Cardiac muscle cell (in vitro differentiated cells and primary cell): Measurements from ENCODE around the gene UBE2C. TPM values are rescaled to one million over a fixed set of nuclear protein-coding genes. Genes with fewer than 3 reads are reported as not detected.
A peak's percentile ranks its signal among the peaks of the same experiment; 100 is the strongest.

Experiments used
- DNase-seq, 2 donors: peaks; one replicate each; pipeline versions ENCODE4 v3.0.0 to v3.0.0-alpha.2; 2010 to 2017; ENCODE audit warnings: low read depth in 1 of 2, low spot score in 1 of 2
- H3K27ac ChIP-seq: fragments of 200-600 bp; sonication (generic); 2 replicates; pipeline ENCODE4 v1.5.1; 2016
- H3K27me3 ChIP-seq: fragments of 200-600 bp; sonication (generic); 2 replicates; pipeline ENCODE4 v1.6.0; 2016; ENCODE audit warnings: control low read depth
- H3K36me3 ChIP-seq: fragments of 200-600 bp; sonication (generic); 2 replicates; pipeline ENCODE4 v1.5.1; 2016; ENCODE audit warnings: control low read depth
- H3K4me1 ChIP-seq: fragments of 200-600 bp; sonication (generic); 2 replicates; pipeline ENCODE4 v1.8.1; 2017; ENCODE audit warnings: low read depth, mild to moderate bottlenecking, mixed run types
- H3K4me3 ChIP-seq: fragments of 200-600 bp; sonication (generic); 2 replicates; pipeline ENCODE4 v1.5.1; 2016; ENCODE audit warnings: mild to moderate bottlenecking
- H3K9me3 ChIP-seq: fragments of 200-600 bp; sonication (generic); 2 replicates; pipeline ENCODE4 v1.5.1; 2017; ENCODE audit warnings: low read depth, mild to moderate bottlenecking, control low read depth
- CTCF ChIP-seq: IDR thresholded peaks from 2 replicates; pipeline ENCODE4 v1.5.1; 2012; ENCODE audit warnings: low read depth, mild to moderate bottlenecking, low read length
- polyA plus RNA-seq: library from polyadenylated mRNA; unstranded; fragments of >200 nt; fragmentation: Nextera tagmentation; extraction: Ambion mirVana; gene quantifications from 2 replicates; pipeline ENCODE4 v1.2.1, GENCODE V29; 2016
- total RNA-seq: library from RNA; depleted of rRNA; stranded (reverse); fragments of >200 nt; gene quantifications from 2 replicates; pipeline ENCODE4 v1.2.3, GENCODE V29; 2016

The UBE2C gene
- total and polyA plus RNA-seq, 2 experiments from 2014 or later: 48.6 to 267 TPM

DNA sequence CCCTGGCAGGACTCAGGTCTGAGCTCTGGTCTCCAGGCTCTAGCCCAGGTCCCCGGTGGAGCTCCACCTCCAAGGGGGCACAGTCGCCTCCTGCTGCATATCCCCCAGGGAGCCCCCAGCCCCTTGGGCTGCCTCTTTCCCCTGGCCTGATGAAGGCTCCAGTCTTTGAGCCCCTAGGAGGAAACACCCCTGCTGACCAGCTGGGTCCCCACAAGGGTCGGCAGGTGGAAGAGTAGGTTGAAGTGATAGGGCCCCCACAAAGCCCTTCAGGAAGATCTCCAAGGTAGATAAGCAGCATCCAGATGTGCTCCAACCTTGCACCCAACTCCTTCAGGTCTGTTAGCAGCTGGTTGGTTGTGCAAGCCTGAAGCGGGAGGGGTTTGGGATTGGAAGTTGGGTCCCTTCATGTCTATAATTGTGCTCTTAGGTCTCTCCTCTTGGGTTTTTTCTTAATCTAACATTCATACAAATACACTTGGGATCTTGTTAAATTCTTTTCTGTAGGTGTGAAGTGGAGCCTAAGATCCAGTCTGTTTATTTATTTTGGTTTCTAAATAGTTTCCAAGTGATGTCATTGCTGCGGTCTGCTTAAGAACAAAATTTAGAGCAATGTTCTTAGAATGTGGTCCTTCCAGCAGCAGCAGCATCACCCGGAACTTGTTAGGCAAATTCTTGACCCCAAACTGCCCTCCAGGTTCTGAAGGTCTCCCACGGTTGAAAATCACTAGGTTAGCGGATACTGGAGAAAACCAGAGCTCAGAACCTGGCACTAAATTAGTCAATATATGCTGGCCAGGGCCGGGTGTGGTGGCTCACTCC lies 5.1 kb downstream of the UBE2C start:
- Histone ChIP-seq H3K27me3 (no peaks in the 10 kb centered on the region), H3K36me3 (no peaks in the 10 kb centered on the region), H3K9me3 (no peaks in the 10 kb centered on the region), H3K4me1 (no peaks in the 10 kb centered on the region), H3K4me3 (no peak overlapping the region), H3K27ac (peak overlapping the region; percentile 25)
- no peak for TF ChIP-seq CTCF
- peak in 1 of 2 donors; percentile 87 for DNase-seq

GRCh38 chr20:45818239-45818638 lies 5.8 kb downstream of the UBE2C start:
- no peaks in the 10 kb centered on the region for H3K36me3 ChIP-seq
- peak overlapping the region; percentile 48 for H3K27ac ChIP-seq
- TF ChIP-seq CTCF: no peak
- H3K9me3 ChIP-seq: no peaks in the 10 kb centered on the region
- no peaks in the 10 kb centered on the region for H3K27me3 ChIP-seq
- no peak overlapping the region for H3K4me3 ChIP-seq
- no peaks in the 10 kb centered on the region for H3K4me1 ChIP-seq
- DNase-seq: no peak

GRCh38 chr20:45819466-45819865 lies 7.0 kb downstream of the UBE2C start:
- DNase-seq: no peak
- peaks cover under 1% of the 10 kb centered on the region for H3K4me1 ChIP-seq
- H3K4me3 ChIP-seq: no peak overlapping the region
- H3K36me3 ChIP-seq: no peaks in the 10 kb centered on the region
- no peak for TF ChIP-seq CTCF
- H3K27me3 ChIP-seq: no peaks in the 10 kb centered on the region
- no peak overlapping the region for H3K27ac ChIP-seq
- no peaks in the 10 kb centered on the region for H3K9me3 ChIP-seq

DNA sequence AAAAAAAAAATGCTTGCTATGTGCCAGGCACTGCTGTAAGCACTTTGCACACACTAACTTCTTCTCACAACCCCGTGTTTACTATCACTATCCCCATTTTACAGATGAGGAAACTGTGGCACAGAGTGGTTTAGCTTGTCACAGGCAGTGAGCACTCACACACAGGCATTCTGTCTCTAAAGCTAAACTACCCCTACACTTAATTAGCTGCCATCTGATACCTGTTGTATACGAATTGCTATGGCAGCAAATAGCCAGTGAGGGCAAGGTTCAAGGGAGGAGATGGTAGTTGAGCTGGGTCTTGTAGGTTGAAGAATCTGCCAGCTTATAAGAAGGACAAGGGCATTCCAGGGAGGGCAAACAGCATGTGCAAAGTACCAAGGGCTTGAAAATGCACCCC lies 9.5 kb downstream of the UBE2C start:
- H3K27me3 ChIP-seq: no peaks in the 10 kb centered on the region

DNA sequence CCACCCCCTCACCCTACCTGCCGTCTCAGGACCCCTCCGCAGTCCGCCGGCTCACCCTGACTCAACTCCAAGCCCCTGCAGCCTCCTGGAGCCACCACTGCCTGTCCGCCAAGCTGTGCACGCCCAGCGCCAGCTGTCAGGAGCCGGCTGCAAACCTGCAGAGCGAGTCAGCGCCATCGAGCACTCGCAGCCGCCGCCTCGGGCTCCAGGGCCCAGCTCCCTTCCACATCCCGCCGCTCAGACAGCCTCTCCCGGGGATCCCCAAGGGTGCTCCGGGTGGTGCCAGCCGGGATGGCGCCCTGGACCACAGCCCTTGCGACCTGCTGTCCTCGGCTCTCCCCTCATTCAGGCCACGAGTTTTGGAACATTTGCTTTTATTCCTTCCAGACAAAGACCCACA lies 10.4 kb downstream of the UBE2C start:
- H3K27me3 ChIP-seq: no peaks in the 10 kb centered on the region
- H3K27ac ChIP-seq: no peak overlapping the region
- no peak overlapping the region for H3K4me3 ChIP-seq
- no peaks in the 10 kb centered on the region for H3K9me3 ChIP-seq
- H3K4me1 ChIP-seq: peaks cover 30% of the 10 kb centered on the region
- no peak for TF ChIP-seq CTCF
- no peak for DNase-seq
- H3K36me3 ChIP-seq: no peaks in the 10 kb centered on the region

More for the DNA sequence above, 9.5 kb downstream of the UBE2C start:
- no peaks in the 10 kb centered on the region for H3K9me3 ChIP-seq
- no peak for DNase-seq
- H3K4me1 ChIP-seq: peaks cover 21% of the 10 kb centered on the region
- no peak overlapping the region for H3K4me3 ChIP-seq
- H3K36me3 ChIP-seq: no peaks in the 10 kb centered on the region
- no peak overlapping the region for H3K27ac ChIP-seq
- no peak for TF ChIP-seq CTCF
